HEK293 (cell line): ENCODE results near the gene ATF7IP2.

Experiments used
- CTCF ChIA-PET: fragments of 350-600 bp; formaldehyde crosslinking; extraction: SDS; loops from one replicate; lab custom pipeline; 2021; ENCODE audit warnings: antibody characterized with exemption; lab: Yijun Ruan, JAX
- POLR2A ChIA-PET: fragments of 300-600 bp; formaldehyde crosslinking; extraction: SDS; loops from one replicate; lab custom pipeline; 2020; ENCODE audit warnings: antibody characterized with exemption, inconsistent platforms; lab: Yijun Ruan, JAX
- H3K27ac ChIP-seq: fragments of 200-500 bp; sonication (Bioruptor generic); 2 replicates; pipeline ENCODE4 v1.5.1; 2014; ENCODE audit warnings: low read depth, low read length, control low read depth, inconsistent platforms; ENCODE audit errors: extremely low read depth
- H3K36me3 ChIP-seq, 2 experiments: fragments of 200-500 bp in 1 of 2; sonication (Bioruptor generic) in 1 of 2; 1 replicate in 1 of 2; 2 replicates in 1 of 2; pipeline ENCODE4 v1.5.1; 2014 to 2017; ENCODE audit warnings: inconsistent platforms in 2 of 2, low read length in 2 of 2; ENCODE audit not compliant: control insufficient read depth in 2 of 2, insufficient read depth in 1 of 2
- H3K4me1 ChIP-seq: fragments of 200-500 bp; sonication (Bioruptor generic); 2 replicates; pipeline ENCODE4 v1.5.1; 2014; ENCODE audit warnings: mild to moderate bottlenecking, low read length, inconsistent platforms; ENCODE audit not compliant: control insufficient read depth, insufficient read depth
- H3K4me3 ChIP-seq: 2 replicates; pipeline ENCODE4 v1.5.1; 2011; ENCODE audit warnings: low read depth, mild to moderate bottlenecking, control low read depth, low read length, moderate library complexity
- H3K9me3 ChIP-seq: fragments of 200-500 bp; sonication (Bioruptor generic); 2 replicates; pipeline ENCODE4 v1.5.1; 2014; ENCODE audit warnings: low read depth, low read length, inconsistent platforms; ENCODE audit not compliant: control insufficient read depth, insufficient read depth
- KLF7 ChIP-seq: fragments of 450-650 bp; formaldehyde crosslinking; IDR thresholded peaks from 2 replicates; pipeline ENCODE4 v1.5.1; 2016; ENCODE audit warnings: missing biosample characterization, missing genetic modification characterization, borderline replicate concordance
- KLF8 ChIP-seq: fragments of 450-650 bp; formaldehyde crosslinking; IDR thresholded peaks from 2 replicates; pipeline ENCODE4 v1.5.1; 2016; ENCODE audit warnings: missing biosample characterization, missing genetic modification characterization
- WT1 ChIP-seq: fragments of 450-650 bp; formaldehyde crosslinking; IDR thresholded peaks from 2 replicates; pipeline ENCODE4 v1.5.1; 2016; ENCODE audit warnings: missing biosample characterization, missing genetic modification characterization
- ZBTB7A ChIP-seq: fragments of 450-650 bp; formaldehyde crosslinking; IDR thresholded peaks from 2 replicates; pipeline ENCODE4 v1.5.1; 2016; ENCODE audit warnings: low read depth, missing biosample characterization, missing genetic modification characterization
- ZNF121 ChIP-seq: fragments of 450-650 bp; formaldehyde crosslinking; IDR thresholded peaks from 2 replicates; pipeline ENCODE4 v1.5.1; 2016; ENCODE audit warnings: missing biosample characterization, missing genetic modification characterization
- ZNF133 ChIP-seq: fragments of 450-650 bp; formaldehyde crosslinking; IDR thresholded peaks from 2 replicates; pipeline ENCODE4 v1.5.1; 2016; ENCODE audit warnings: missing biosample characterization, missing genetic modification characterization
- ZNF175 ChIP-seq: fragments of 450-650 bp; formaldehyde crosslinking; IDR thresholded peaks from 2 replicates; pipeline ENCODE4 v1.5.1; 2016; ENCODE audit warnings: missing biosample characterization, missing genetic modification characterization
- ZNF354C ChIP-seq: fragments of 450-650 bp; formaldehyde crosslinking; IDR thresholded peaks from 2 replicates; pipeline ENCODE4 v1.5.1; 2016; ENCODE audit warnings: missing biosample characterization, missing genetic modification characterization, low read depth, borderline replicate concordance
- ZNF37A ChIP-seq: fragments of 450-650 bp; IDR thresholded peaks from 2 replicates; pipeline ENCODE4 v1.5.1; 2018; ENCODE audit warnings: missing biosample characterization, missing genetic modification characterization
- ZNF529 ChIP-seq: fragments of 450-650 bp; formaldehyde crosslinking; IDR thresholded peaks from 2 replicates; pipeline ENCODE4 v1.5.1; 2017; ENCODE audit warnings: missing genetic modification characterization, missing biosample characterization; ENCODE audit not compliant: insufficient replicate concordance
- ZNF555 ChIP-seq: fragments of 450-650 bp; formaldehyde crosslinking; conservative IDR thresholded peaks from 2 replicates; pipeline ENCODE4 v1.5.1; 2017; ENCODE audit warnings: missing biosample characterization, mild to moderate bottlenecking, missing genetic modification characterization, inconsistent platforms
- ZNF777 ChIP-seq: fragments of 450-650 bp; formaldehyde crosslinking; IDR thresholded peaks from 2 replicates; pipeline ENCODE4 v1.5.1; 2017; ENCODE audit warnings: missing biosample characterization, missing genetic modification characterization, borderline replicate concordance
- ZNF837 ChIP-seq: fragments of 450-650 bp; formaldehyde crosslinking; IDR thresholded peaks from 2 replicates; pipeline ENCODE4 v1.5.1; 2016; ENCODE audit warnings: missing biosample characterization, missing genetic modification characterization
- ZSCAN23 ChIP-seq: fragments of 450-650 bp; formaldehyde crosslinking; IDR thresholded peaks from 2 replicates; pipeline ENCODE4 v1.5.1; 2016; ENCODE audit warnings: missing biosample characterization, missing genetic modification characterization
- TF ChIP-seq, protein P1 (sequence below): fragments of 450-650 bp; formaldehyde crosslinking; IDR thresholded peaks from 2 replicates; pipeline ENCODE4 v1.5.1; 2016; ENCODE audit warnings: missing biosample characterization, missing genetic modification characterization, borderline replicate concordance
- TF ChIP-seq, protein P2 (sequence below): sonication (generic); formaldehyde crosslinking; IDR thresholded peaks from 2 replicates; pipeline ENCODE4 v1.8.1; 2022; ENCODE audit warnings: mild to moderate bottlenecking, moderate library complexity, missing genetic modification reagents
- TF ChIP-seq, protein P3 (sequence below): fragments of 450-650 bp; formaldehyde crosslinking; conservative IDR thresholded peaks from 2 replicates; pipeline ENCODE4 v1.5.1; 2016; ENCODE audit warnings: low read depth, missing biosample characterization, missing genetic modification characterization
- TF ChIP-seq, protein P4 (sequence below): fragments of 450-650 bp; formaldehyde crosslinking; IDR thresholded peaks from 2 replicates; pipeline ENCODE4 v1.5.1; 2016; ENCODE audit warnings: missing biosample characterization, missing genetic modification characterization
- TF ChIP-seq, protein P5 (sequence below): fragments of 450-650 bp; formaldehyde crosslinking; IDR thresholded peaks from 2 replicates; pipeline ENCODE4 v1.5.1; 2016; ENCODE audit warnings: missing biosample characterization, missing genetic modification characterization
- TF ChIP-seq, protein P6 (sequence below): fragments of 450-650 bp; formaldehyde crosslinking; IDR thresholded peaks from 2 replicates; pipeline ENCODE4 v1.5.1; 2016; ENCODE audit warnings: missing biosample characterization, missing genetic modification characterization

ATF7IP2 gene

DNA sequence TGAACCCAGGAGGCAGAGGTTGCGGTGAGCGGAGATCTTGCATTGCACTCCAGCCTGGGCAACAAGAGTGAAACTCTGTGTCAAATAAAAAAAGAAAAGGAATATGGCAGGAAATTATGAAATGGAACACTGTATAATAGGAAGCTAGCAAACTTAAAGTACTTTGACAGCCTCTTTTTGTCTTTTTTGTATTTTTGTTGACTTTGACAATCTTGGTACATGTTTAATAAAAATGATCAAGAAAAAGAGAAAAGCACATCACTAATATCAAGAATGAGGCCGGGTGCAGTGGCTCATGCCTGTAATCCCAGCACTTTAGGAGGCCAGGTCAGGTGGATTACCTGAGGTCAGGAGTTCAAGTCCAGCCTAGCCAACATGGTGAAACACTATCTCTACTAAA is 5.5 kb downstream of the ATF7IP2 start (continued):
- TF ChIP-seq, protein P1, sequence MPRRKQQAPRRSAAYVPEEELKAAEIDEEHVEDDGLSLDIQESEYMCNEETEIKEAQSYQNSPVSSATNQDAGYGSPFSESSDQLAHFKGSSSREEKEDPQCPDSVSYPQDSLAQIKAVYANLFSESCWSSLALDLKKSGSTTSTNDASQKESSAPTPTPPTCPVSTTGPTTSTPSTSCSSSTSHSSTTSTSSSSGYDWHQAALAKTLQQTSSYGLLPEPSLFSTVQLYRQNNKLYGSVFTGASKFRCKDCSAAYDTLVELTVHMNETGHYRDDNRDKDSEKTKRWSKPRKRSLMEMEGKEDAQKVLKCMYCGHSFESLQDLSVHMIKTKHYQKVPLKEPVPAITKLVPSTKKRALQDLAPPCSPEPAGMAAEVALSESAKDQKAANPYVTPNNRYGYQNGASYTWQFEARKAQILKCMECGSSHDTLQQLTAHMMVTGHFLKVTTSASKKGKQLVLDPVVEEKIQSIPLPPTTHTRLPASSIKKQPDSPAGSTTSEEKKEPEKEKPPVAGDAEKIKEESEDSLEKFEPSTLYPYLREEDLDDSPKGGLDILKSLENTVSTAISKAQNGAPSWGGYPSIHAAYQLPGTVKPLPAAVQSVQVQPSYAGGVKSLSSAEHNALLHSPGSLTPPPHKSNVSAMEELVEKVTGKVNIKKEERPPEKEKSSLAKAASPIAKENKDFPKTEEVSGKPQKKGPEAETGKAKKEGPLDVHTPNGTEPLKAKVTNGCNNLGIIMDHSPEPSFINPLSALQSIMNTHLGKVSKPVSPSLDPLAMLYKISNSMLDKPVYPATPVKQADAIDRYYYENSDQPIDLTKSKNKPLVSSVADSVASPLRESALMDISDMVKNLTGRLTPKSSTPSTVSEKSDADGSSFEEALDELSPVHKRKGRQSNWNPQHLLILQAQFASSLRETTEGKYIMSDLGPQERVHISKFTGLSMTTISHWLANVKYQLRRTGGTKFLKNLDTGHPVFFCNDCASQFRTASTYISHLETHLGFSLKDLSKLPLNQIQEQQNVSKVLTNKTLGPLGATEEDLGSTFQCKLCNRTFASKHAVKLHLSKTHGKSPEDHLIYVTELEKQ = no peak
- TF ChIP-seq, protein P2, sequence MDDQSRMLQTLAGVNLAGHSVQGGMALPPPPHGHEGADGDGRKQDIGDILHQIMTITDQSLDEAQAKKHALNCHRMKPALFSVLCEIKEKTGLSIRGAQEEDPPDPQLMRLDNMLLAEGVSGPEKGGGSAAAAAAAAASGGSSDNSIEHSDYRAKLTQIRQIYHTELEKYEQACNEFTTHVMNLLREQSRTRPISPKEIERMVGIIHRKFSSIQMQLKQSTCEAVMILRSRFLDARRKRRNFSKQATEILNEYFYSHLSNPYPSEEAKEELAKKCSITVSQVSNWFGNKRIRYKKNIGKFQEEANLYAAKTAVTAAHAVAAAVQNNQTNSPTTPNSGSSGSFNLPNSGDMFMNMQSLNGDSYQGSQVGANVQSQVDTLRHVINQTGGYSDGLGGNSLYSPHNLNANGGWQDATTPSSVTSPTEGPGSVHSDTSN (CRISPR knock-in tag) = no peak
- TF ChIP-seq ZNF354C (tag by site-specific recombination) (no peak), ZNF175 (tag by site-specific recombination) (no peak), KLF8 (tag by site-specific recombination) (no peak), ZNF555 (tag by site-specific recombination) (no peak), ZSCAN23 (no peak), ZNF837 (no peak)
- TF ChIP-seq, protein P3, sequence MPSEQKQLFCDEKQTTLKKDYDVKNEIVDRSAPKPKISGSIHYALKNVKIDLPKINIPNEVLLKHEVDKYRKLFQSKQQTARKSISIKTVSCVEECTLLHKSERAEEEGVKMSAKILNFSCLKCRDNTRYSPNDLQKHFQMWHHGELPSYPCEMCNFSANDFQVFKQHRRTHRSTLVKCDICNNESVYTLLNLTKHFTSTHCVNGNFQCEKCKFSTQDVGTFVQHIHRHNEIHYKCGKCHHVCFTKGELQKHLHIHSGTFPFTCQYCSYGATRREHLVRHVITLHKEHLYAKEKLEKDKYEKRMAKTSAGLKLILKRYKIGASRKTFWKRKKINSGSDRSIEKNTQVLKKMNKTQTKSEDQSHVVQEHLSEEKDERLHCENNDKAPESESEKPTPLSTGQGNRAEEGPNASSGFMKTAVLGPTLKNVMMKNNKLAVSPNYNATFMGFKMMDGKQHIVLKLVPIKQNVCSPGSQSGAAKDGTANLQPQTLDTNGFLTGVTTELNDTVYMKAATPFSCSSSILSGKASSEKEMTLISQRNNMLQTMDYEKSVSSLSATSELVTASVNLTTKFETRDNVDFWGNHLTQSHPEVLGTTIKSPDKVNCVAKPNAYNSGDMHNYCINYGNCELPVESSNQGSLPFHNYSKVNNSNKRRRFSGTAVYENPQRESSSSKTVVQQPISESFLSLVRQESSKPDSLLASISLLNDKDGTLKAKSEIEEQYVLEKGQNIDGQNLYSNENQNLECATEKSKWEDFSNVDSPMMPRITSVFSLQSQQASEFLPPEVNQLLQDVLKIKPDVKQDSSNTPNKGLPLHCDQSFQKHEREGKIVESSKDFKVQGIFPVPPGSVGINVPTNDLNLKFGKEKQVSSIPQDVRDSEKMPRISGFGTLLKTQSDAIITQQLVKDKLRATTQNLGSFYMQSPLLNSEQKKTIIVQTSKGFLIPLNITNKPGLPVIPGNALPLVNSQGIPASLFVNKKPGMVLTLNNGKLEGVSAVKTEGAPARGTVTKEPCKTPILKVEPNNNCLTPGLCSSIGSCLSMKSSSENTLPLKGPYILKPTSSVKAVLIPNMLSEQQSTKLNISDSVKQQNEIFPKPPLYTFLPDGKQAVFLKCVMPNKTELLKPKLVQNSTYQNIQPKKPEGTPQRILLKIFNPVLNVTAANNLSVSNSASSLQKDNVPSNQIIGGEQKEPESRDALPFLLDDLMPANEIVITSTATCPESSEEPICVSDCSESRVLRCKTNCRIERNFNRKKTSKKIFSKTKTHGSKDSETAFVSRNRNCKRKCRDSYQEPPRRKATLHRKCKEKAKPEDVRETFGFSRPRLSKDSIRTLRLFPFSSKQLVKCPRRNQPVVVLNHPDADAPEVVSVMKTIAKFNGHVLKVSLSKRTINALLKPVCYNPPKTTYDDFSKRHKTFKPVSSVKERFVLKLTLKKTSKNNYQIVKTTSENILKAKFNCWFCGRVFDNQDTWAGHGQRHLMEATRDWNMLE = no peak
- TF ChIP-seq, protein P4, sequence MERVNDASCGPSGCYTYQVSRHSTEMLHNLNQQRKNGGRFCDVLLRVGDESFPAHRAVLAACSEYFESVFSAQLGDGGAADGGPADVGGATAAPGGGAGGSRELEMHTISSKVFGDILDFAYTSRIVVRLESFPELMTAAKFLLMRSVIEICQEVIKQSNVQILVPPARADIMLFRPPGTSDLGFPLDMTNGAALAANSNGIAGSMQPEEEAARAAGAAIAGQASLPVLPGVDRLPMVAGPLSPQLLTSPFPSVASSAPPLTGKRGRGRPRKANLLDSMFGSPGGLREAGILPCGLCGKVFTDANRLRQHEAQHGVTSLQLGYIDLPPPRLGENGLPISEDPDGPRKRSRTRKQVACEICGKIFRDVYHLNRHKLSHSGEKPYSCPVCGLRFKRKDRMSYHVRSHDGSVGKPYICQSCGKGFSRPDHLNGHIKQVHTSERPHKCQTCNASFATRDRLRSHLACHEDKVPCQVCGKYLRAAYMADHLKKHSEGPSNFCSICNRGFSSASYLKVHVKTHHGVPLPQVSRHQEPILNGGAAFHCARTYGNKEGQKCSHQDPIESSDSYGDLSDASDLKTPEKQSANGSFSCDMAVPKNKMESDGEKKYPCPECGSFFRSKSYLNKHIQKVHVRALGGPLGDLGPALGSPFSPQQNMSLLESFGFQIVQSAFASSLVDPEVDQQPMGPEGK (tag by site-specific recombination) = no peak
- TF ChIP-seq, all 188 proteins: peak for 0

DNA sequence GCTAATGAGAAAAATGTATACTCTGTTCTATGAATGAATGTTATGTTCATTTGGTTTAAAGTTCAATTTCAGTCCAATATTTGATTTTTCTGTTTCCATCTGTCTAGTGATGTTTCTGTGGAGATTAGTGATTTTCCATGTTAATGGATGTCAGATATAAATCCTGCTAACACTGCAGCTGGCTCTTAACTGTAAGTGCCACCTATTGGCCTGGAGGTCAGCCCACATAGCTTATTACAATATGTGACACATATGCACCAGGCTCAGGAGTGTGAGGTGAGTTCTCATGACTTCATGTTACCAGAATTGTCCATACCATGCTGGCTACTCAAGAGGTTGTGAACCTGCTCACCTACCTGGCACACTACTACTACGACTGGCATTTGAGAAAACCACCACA is 17.1 kb downstream of the ATF7IP2 start:
- TF ChIP-seq ZNF777 (tag by site-specific recombination) = no peak
- no peak for TF ChIP-seq KLF7 (tag by site-specific recombination)
- TF ChIP-seq ZNF133 (tag by site-specific recombination) = no peak
- no peak for TF ChIP-seq ZNF121 (tag by site-specific recombination)
- no peak for TF ChIP-seq KLF8 (tag by site-specific recombination)
- no peak for TF ChIP-seq WT1 (tag by site-specific recombination)
- TF ChIP-seq ZNF529 (tag by site-specific recombination) = no peak
- TF ChIP-seq, protein P5, sequence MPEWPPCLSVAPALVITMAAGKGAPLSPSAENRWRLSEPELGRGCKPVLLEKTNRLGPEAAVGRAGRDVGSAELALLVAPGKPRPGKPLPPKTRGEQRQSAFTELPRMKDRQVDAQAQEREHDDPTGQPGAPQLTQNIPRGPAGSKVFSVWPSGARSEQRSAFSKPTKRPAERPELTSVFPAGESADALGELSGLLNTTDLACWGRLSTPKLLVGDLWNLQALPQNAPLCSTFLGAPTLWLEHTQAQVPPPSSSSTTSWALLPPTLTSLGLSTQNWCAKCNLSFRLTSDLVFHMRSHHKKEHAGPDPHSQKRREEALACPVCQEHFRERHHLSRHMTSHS (tag by site-specific recombination) = no peak
- TF ChIP-seq ZBTB7A (tag by site-specific recombination) = no peak
- TF ChIP-seq, protein P6, sequence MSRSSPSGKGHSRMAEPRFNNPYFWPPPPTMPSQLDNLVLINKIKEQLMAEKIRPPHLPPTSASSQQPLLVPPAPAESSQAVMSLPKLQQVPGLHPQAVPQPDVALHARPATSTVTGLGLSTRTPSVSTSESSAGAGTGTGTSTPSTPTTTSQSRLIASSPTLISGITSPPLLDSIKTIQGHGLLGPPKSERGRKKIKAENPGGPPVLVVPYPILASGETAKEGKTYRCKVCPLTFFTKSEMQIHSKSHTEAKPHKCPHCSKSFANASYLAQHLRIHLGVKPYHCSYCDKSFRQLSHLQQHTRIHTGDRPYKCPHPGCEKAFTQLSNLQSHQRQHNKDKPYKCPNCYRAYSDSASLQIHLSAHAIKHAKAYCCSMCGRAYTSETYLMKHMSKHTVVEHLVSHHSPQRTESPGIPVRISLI (tag by site-specific recombination) = no peak
- TF ChIP-seq ZNF37A (tag by site-specific recombination) = no peak
- no peak overlapping the region for H3K27ac ChIP-seq
- CTCF ChIA-PET = interaction anchor here (0.6 kb wide), 1 partner anchor 74 kb away, joined by 4 read pairs; no protein-coding TSS in a partner anchor
- POLR2A ChIA-PET = no interaction called here
- H3K36me3 ChIP-seq = peaks cover 0 to 4% of the 10 kb centered on the region in 2 experiments; a peak in 2 of 3 replicates
- H3K4me1 ChIP-seq = no peaks in the 10 kb centered on the region
- H3K9me3 ChIP-seq = no peaks in the 10 kb centered on the region
- H3K4me3 ChIP-seq = no peak overlapping the region
